Measurements from ENCODE around the gene TBXAS1. TPM values are rescaled to one million over a fixed set of nuclear protein-coding genes. Genes with fewer than 3 reads are reported as not detected.

TBXAS1 gene
- total and polyA plus RNA-seq, 2 donors (not counting 3 experiments of a cell fraction or from before 2014, with no cell fraction given) = 2.1 to 4.3 TPM

DNA sequence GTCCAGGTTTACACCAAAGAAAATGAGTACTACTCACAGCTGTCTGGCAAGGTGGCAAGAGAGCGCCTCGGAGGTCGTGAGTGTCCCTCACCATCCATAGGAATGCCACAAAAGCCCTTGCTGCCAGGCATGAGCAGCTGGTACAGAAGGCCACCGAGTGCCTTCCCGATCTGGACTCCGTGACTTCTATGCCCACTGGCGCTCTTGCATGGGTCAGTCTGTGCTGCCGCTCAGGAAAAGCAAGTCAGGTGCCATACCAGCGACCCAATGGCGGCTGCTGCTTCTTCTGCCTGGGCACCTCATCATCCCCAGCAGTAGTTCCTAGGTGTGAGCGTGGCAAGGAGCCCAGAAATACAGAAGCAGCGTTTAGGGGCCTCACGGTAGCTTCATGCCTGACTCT, 11.7 kb downstream of the TBXAS1 start:
- CTCF ChIA-PET = interaction anchor here (1.5 kb wide), 1 partner anchor 20 kb away, joined by 3 read pairs; no protein-coding TSS in a partner anchor
- no TSS peak for BruUV-seq (replicated peaks)
- DNase-seq (ENCODE audit: low read depth, low spot score) = no peak

More for the DNA sequence above, 11.7 kb downstream of the TBXAS1 start:
- Histone ChIP-seq H3K9me1 (replicated peaks; ENCODE audit: control insufficient read depth, extremely low read depth, insufficient read depth, low read length) (no peaks in the 10 kb centered on the region), H3K4me3 (replicated peaks in 1 of 3; ENCODE audit: insufficient read depth in 1 of 3, low read depth in 1 of 3, low read length in 3 of 3) (no peak overlapping the region), H3K4me1 (ENCODE audit: control insufficient read depth, extremely low read depth, insufficient read depth, low read length) (no peaks in the 10 kb centered on the region), H3K27ac (ENCODE audit: insufficient read depth, low read depth, low read length) (no peak overlapping the region), H3K9me3 (replicated peaks; ENCODE audit: control insufficient read depth, insufficient read depth, low read length) (no peaks in the 10 kb centered on the region), H3K27me3 (ENCODE audit: control insufficient read depth in 2 of 2, insufficient read depth in 2 of 2, low read length in 2 of 2) (no peaks in the 10 kb centered on the region), H3K36me3 (ENCODE audit: control insufficient read depth in 2 of 2, extremely low read depth in 1 of 2, insufficient read depth in 2 of 2, low read length in 2 of 2) (no peaks in the 10 kb centered on the region), H3K79me2 (ENCODE audit: control insufficient read depth, insufficient read depth, low read length) (no peaks in the 10 kb centered on the region), H2AFZ (ENCODE audit: low read depth, low read length) (no peak overlapping the region), H3K4me2 (ENCODE audit: insufficient read depth, low read length) (no peak overlapping the region), H4K20me1 (replicated peaks; ENCODE audit: control insufficient read depth, extremely low read depth, insufficient read depth, low read length) (no peaks in the 10 kb centered on the region), H3K9ac (replicated peaks; ENCODE audit: extremely low read depth, insufficient read depth, low read length) (no peak overlapping the region)
- dilution Hi-C loops (cut with MboI; ENCODE audit: extremely low pct_ligation_motif_present, low sequenced_read_pairs) = no loop called here
- POLR2A ChIA-PET = no interaction called here
- TF ChIP-seq MYC (IDR thresholded peaks at IDR 0.05; ENCODE audit: low read depth, low read length) (no peak), EZH2 (IDR thresholded peaks at IDR 0.05; ENCODE audit: borderline replicate concordance, low read depth, low read length, severe bottlenecking) (no peak), GATA2 (IDR thresholded peaks at IDR 0.05; ENCODE audit: insufficient read depth, insufficient read length, low read depth, low read length) (no peak), FOS (IDR thresholded peaks at IDR 0.05; ENCODE audit: borderline replicate concordance, insufficient read depth, low read length) (no peak), POLR2A (IDR thresholded peaks at IDR 0.05; ENCODE audit: low read depth, low read length) (no peak), JUN (IDR thresholded peaks at IDR 0.05; ENCODE audit: borderline replicate concordance, insufficient read depth, insufficient read length, low read depth) (no peak), POLR2AphosphoS5 (IDR thresholded peaks at IDR 0.05; ENCODE audit: insufficient read depth, low read depth, low read length) (no peak)
- TF ChIP-seq, protein P1, sequence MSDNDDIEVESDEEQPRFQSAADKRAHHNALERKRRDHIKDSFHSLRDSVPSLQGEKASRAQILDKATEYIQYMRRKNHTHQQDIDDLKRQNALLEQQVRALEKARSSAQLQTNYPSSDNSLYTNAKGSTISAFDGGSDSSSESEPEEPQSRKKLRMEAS (IDR thresholded peaks at IDR 0.05; ENCODE audit: insufficient read depth, insufficient read length) = no peak
- TF ChIP-seq, protein P2, sequence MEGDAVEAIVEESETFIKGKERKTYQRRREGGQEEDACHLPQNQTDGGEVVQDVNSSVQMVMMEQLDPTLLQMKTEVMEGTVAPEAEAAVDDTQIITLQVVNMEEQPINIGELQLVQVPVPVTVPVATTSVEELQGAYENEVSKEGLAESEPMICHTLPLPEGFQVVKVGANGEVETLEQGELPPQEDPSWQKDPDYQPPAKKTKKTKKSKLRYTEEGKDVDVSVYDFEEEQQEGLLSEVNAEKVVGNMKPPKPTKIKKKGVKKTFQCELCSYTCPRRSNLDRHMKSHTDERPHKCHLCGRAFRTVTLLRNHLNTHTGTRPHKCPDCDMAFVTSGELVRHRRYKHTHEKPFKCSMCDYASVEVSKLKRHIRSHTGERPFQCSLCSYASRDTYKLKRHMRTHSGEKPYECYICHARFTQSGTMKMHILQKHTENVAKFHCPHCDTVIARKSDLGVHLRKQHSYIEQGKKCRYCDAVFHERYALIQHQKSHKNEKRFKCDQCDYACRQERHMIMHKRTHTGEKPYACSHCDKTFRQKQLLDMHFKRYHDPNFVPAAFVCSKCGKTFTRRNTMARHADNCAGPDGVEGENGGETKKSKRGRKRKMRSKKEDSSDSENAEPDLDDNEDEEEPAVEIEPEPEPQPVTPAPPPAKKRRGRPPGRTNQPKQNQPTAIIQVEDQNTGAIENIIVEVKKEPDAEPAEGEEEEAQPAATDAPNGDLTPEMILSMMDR (IDR thresholded peaks at IDR 0.05; ENCODE audit: extremely low read depth in 1 of 2, insufficient read depth in 1 of 2, low read depth in 1 of 2, low read length in 2 of 2) = no peak
- FAIRE-seq = no peak
- intact Hi-C loops (cut with micrococcal nuclease) = no loop called here
